Stimulated activated CD8-positive, alpha-beta memory T cell treated with anti-CD3 and anti-CD28 coated beads, Interleukin-2, amount 100 ng/mL, for 48 hours (primary cell): ENCODE measurements around the gene FUT6.
"Not testable (repeated sequence)": the region's sequence is repeated elsewhere in the genome, so short reads cannot be mapped to it uniquely, and the experiment has no call there.

Experiments
- DNase-seq, 2 donors: peaks; one replicate each; pipeline ENCODE4 v3.0.0-alpha.2; 2020; ENCODE audit warnings: low read depth in 2 of 2

Gene FUT6

GRCh38 chr19:5839065-5840017 lies at the start of gene FUT6:
Gene FUT6 (minus strand): TSS chr19:5839702. CDS start chr19:5832567, 7,135 bp downstream.
- no peak for DNase-seq

- not testable (repeated sequence) for DNase-seq
These were observed 44.7 kb upstream of the FUT6 start for GRCh38 chr19:5884065-5884811.

GRCh38 chr19:5883157-5883873 lies 43.8 kb upstream of the FUT6 start:
- DNase-seq, result not testable (repeated sequence)

GRCh38 chr19:5882421-5882968 lies 43.0 kb upstream of the FUT6 start:
- no peak for DNase-seq

- no peak for DNase-seq
These were observed 42.2 kb upstream of the FUT6 start for GRCh38 chr19:5881543-5882299.

GRCh38 chr19:5880604-5881078 lies 41.1 kb upstream of the FUT6 start:
- DNase-seq, result no peak

GRCh38 chr19:5880196-5880595 lies 40.7 kb upstream of the FUT6 start:
- no peak for DNase-seq

- DNase-seq, result no peak
These were observed 38.4 kb upstream of the FUT6 start for GRCh38 chr19:5877882-5878281.

- no peak for DNase-seq
These were observed 37.9 kb upstream of the FUT6 start for GRCh38 chr19:5877427-5877826.

- DNase-seq, result not testable (repeated sequence)
These were observed 35.0 kb upstream of the FUT6 start for GRCh38 chr19:5874496-5874895.

- no peak for DNase-seq
These were observed 34.2 kb upstream of the FUT6 start for GRCh38 chr19:5873617-5874199.

GRCh38 chr19:5870986-5871394 lies 31.5 kb upstream of the FUT6 start:
- no peak for DNase-seq

GRCh38 chr19:5867201-5868136 lies 28.0 kb upstream of the FUT6 start:
- no peak for DNase-seq

- no peak for DNase-seq
These were observed 26.3 kb upstream of the FUT6 start for GRCh38 chr19:5865772-5866171.

- no peak for DNase-seq
These were observed 25.4 kb upstream of the FUT6 start for GRCh38 chr19:5864725-5865486.

- DNase-seq, result no peak
These were observed 24.7 kb upstream of the FUT6 start for GRCh38 chr19:5864013-5864720.

GRCh38 chr19:5863030-5863665 lies 23.6 kb upstream of the FUT6 start:
- DNase-seq, result no peak
